HepG2 (cell line): ENCODE results near the gene NPDC1. TPM values are rescaled to one million over a fixed set of nuclear protein-coding genes. Genes with fewer than 3 reads are reported as not detected.
A peak's percentile ranks its signal among the peaks of the same experiment; 100 is the strongest.

Experiments used
- DNMT3B ChIP-seq: conservative IDR thresholded peaks from 2 replicates; pipeline ENCODE4 v1.6.1; 2016; ENCODE audit warnings: missing biosample characterization, control low read depth
- EEA1 ChIP-seq: sonication (generic); formaldehyde crosslinking; IDR thresholded peaks from 2 replicates; pipeline ENCODE4 v1.5.1; 2020; ENCODE audit warnings: mild to moderate bottlenecking, missing genetic modification reagents, borderline replicate concordance
- EED ChIP-seq: sonication (generic); formaldehyde crosslinking; IDR thresholded peaks from 2 replicates; pipeline ENCODE4 v1.5.0; 2020; ENCODE audit warnings: mild to moderate bottlenecking, missing genetic modification reagents
- FOXA1 ChIP-seq, 2 experiments: fragments of 450-650 bp in 1 of 2; sonication (generic) in 1 of 2; formaldehyde crosslinking in 1 of 2; IDR thresholded peaks; 2 replicates each; pipeline versions ENCODE4 v1.4.0 to v1.6.1; 2016 to 2020; ENCODE audit warnings: missing genetic modification reagents in 1 of 2
- HNRNPLL ChIP-seq: fragments of 200-400 bp; formaldehyde crosslinking; IDR thresholded peaks from 2 replicates; pipeline ENCODE4 v1.6.1; 2017; ENCODE audit warnings: mild to moderate bottlenecking, low read depth, low read length; ENCODE audit not compliant: poor library complexity, severe bottlenecking
- JUN ChIP-seq: sonication (generic); formaldehyde crosslinking; IDR thresholded peaks from 2 replicates; pipeline ENCODE4 v1.4.0; 2020; ENCODE audit warnings: mild to moderate bottlenecking, missing genetic modification reagents
- MXD4 ChIP-seq: IDR thresholded peaks from 2 replicates; pipeline ENCODE4 v1.6.1; 2016; ENCODE audit warnings: mild to moderate bottlenecking, missing biosample characterization, missing genetic modification reagents
- SP1 ChIP-seq, 2 experiments: fragments of 450-650 bp in 1 of 2; sonication (generic) in 1 of 2; formaldehyde crosslinking in 1 of 2; IDR thresholded peaks; 2 replicates each; pipeline versions ENCODE4 v1.4.0 to v1.6.1; 2016 to 2020; ENCODE audit warnings: missing genetic modification reagents in 1 of 2
- SRY ChIP-seq: sonication (generic); formaldehyde crosslinking; IDR thresholded peaks from 2 replicates; pipeline ENCODE4 v1.8.0; 2022; ENCODE audit warnings: mild to moderate bottlenecking, missing genetic modification reagents
- ZBTB42 ChIP-seq: sonication (generic); formaldehyde crosslinking; IDR thresholded peaks from 2 replicates; pipeline ENCODE4 v1.5.0; 2020; ENCODE audit warnings: mild to moderate bottlenecking, missing genetic modification reagents
- ZC3H13 ChIP-seq: sonication (generic); formaldehyde crosslinking; IDR thresholded peaks from 2 replicates; pipeline ENCODE4 v1.8.1; 2023; ENCODE audit warnings: mild to moderate bottlenecking, missing genetic modification reagents, moderate library complexity
- ZNF230 ChIP-seq: sonication (generic); formaldehyde crosslinking; IDR thresholded peaks from 2 replicates; pipeline ENCODE4 v1.4.0; 2020; ENCODE audit warnings: mild to moderate bottlenecking, missing genetic modification reagents
- ZNF333 ChIP-seq: sonication (generic); formaldehyde crosslinking; IDR thresholded peaks from 2 replicates; pipeline ENCODE4 v1.4.0; 2020; ENCODE audit warnings: mild to moderate bottlenecking, missing genetic modification reagents, borderline replicate concordance
- ZNF33A ChIP-seq: sonication (generic); formaldehyde crosslinking; IDR thresholded peaks from 2 replicates; pipeline ENCODE4 v1.5.1; 2020; ENCODE audit warnings: missing genetic modification reagents, mild to moderate bottlenecking, moderate library complexity, borderline replicate concordance
- ZNF383 ChIP-seq: sonication (generic); formaldehyde crosslinking; IDR thresholded peaks from 2 replicates; pipeline ENCODE4 v1.4.0; 2020; ENCODE audit warnings: missing genetic modification reagents, mild to moderate bottlenecking, borderline replicate concordance
- polyA plus RNA-seq, 8 experiments: library from polyadenylated mRNA; depleted of rRNA in 3 of 8; stranded (reverse) in 7 of 8; unstranded in 1 of 8; fragments of >200 nt; fragmentation: Illumina TruSeq in 4 of 8; extraction: Trizol in 4 of 8; gene quantifications; 2 replicates each; pipeline versions ENCODE4 v1.2.1 to v1.2.3, GENCODE V29; 2011 to 2016; ENCODE audit warnings: low read depth in 4 of 8, missing spikeins in 1 of 8, mixed read lengths in 1 of 8; ENCODE audit not compliant: insufficient read depth in 1 of 8
- total RNA-seq, 5 experiments: library from RNA; depleted of rRNA; stranded (reverse); fragments of >200 nt; fragmentation: Illumina TruSeq; extraction: Trizol; gene quantifications; 2 replicates each; pipeline ENCODE4 v1.2.3, GENCODE V29; 2016; ENCODE audit warnings: low read depth in 1 of 5
- TF ChIP-seq, protein P1 (sequence below): sonication (generic); formaldehyde crosslinking; IDR thresholded peaks from 2 replicates; pipeline ENCODE4 v1.4.0; 2020; ENCODE audit warnings: mild to moderate bottlenecking, missing genetic modification reagents
- TF ChIP-seq, protein P2 (sequence below): IDR thresholded peaks from 2 replicates; pipeline ENCODE4 v1.6.1; 2016; ENCODE audit warnings: control low read depth
- TF ChIP-seq, protein P3 (sequence below), 2 experiments: sonication (generic) in 1 of 2; formaldehyde crosslinking in 1 of 2; IDR thresholded peaks; 2 replicates each; pipeline versions ENCODE4 v1.4.0 to v1.6.1; 2016 to 2020; ENCODE audit warnings: borderline replicate concordance in 1 of 2, low read depth in 1 of 2, mild to moderate bottlenecking in 1 of 2, missing genetic modification reagents in 1 of 2
- TF ChIP-seq, protein P4 (sequence below): IDR thresholded peaks from 2 replicates; pipeline ENCODE4 v1.6.1; 2016; ENCODE audit warnings: missing compliant biosample characterization, missing genetic modification reagents, borderline replicate concordance

NPDC1 gene
- total and polyA plus RNA-seq, 2 of the 13 experiments (the other 11 are each of a cell fraction or from before 2014, with no cell fraction given): 0.84 to 5.4 TPM

DNA sequence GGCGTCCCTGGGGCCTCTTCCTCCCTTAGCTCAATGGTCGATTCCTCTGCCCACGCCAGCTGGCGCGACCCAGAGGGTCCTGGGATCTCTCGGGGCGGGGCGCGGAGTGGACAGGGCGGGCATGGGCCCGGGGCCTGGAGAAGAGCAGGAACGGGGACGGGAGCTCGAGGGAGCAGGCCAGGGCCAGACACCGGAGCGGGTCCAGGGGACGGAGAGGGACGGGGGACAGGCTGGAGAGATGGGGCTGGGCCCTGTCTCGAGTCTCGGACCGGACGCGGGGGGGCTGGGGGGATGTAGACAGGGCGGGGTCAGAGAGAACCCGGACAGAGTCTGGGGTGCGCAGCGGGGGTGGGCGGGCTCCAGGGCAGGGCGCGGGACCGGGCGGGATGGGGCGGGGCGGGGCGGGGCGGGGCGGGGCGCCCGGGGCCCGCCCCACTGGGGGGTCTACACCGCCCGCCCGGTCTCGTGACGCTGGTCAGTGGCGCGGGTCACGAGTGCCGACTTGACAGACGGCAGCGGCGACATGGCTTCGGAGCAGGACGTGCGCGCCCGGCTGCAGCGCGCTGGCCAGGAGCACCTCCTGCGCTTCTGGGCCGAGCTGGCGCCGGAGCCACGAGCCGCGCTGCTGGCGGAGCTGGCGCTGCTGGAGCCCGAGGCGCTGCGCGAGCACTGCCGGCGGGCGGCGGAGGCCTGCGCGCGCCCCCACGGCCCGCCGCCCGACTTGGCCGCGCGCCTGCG is 31.2 kb upstream of the NPDC1 start, which contains the start of gene UAP1L1 (continued):
- TF ChIP-seq ZNF383 (CRISPR knock-in tag): no peak
- no peak for TF ChIP-seq ZNF333 (CRISPR knock-in tag)
- no peak for TF ChIP-seq ZNF33A (CRISPR knock-in tag)
- TF ChIP-seq, protein P1, sequence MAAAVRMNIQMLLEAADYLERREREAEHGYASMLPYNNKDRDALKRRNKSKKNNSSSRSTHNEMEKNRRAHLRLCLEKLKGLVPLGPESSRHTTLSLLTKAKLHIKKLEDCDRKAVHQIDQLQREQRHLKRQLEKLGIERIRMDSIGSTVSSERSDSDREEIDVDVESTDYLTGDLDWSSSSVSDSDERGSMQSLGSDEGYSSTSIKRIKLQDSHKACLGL (CRISPR knock-in tag): peak; percentile 46
- TF ChIP-seq, protein P2, sequence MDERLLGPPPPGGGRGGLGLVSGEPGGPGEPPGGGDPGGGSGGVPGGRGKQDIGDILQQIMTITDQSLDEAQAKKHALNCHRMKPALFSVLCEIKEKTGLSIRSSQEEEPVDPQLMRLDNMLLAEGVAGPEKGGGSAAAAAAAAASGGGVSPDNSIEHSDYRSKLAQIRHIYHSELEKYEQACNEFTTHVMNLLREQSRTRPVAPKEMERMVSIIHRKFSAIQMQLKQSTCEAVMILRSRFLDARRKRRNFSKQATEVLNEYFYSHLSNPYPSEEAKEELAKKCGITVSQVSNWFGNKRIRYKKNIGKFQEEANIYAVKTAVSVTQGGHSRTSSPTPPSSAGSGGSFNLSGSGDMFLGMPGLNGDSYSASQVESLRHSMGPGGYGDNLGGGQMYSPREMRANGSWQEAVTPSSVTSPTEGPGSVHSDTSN (CRISPR knock-in tag): no peak
- TF ChIP-seq, protein P3, sequence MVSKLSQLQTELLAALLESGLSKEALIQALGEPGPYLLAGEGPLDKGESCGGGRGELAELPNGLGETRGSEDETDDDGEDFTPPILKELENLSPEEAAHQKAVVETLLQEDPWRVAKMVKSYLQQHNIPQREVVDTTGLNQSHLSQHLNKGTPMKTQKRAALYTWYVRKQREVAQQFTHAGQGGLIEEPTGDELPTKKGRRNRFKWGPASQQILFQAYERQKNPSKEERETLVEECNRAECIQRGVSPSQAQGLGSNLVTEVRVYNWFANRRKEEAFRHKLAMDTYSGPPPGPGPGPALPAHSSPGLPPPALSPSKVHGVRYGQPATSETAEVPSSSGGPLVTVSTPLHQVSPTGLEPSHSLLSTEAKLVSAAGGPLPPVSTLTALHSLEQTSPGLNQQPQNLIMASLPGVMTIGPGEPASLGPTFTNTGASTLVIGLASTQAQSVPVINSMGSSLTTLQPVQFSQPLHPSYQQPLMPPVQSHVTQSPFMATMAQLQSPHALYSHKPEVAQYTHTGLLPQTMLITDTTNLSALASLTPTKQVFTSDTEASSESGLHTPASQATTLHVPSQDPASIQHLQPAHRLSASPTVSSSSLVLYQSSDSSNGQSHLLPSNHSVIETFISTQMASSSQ (IDR thresholded peaks at IDR 0.05; ENCODE audit: low read depth): no peak
- TF ChIP-seq, protein P3 (CRISPR knock-in tag; IDR thresholded peaks at IDR 0.05; ENCODE audit: borderline replicate concordance): peak; percentile 37; the same call in 1 of the 2 replicates
- TF ChIP-seq HNRNPLL: peak; percentile 95
- TF ChIP-seq SP1 (IDR thresholded peaks at IDR 0.05): no peak
- peak; percentile 24; the same call in 1 of the 2 replicates for TF ChIP-seq SP1 (CRISPR knock-in tag; IDR thresholded peaks at IDR 0.05)
- TF ChIP-seq EED: 0 out of 2 replicates have a peak, but pooled peaks have one; percentile 10
- 0 out of 2 replicates have a peak, but pooled peaks have one; percentile 26 for TF ChIP-seq SRY (CRISPR knock-in tag)
- TF ChIP-seq, protein P4, sequence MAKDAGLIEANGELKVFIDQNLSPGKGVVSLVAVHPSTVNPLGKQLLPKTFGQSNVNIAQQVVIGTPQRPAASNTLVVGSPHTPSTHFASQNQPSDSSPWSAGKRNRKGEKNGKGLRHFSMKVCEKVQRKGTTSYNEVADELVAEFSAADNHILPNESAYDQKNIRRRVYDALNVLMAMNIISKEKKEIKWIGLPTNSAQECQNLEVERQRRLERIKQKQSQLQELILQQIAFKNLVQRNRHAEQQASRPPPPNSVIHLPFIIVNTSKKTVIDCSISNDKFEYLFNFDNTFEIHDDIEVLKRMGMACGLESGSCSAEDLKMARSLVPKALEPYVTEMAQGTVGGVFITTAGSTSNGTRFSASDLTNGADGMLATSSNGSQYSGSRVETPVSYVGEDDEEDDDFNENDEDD (CRISPR knock-in tag): peak; percentile 31; the same call in 1 of the 2 replicates
- peak; percentile 57; the same call in 1 of the 2 replicates for TF ChIP-seq ZC3H13 (CRISPR knock-in tag)
- 0 out of 2 replicates have a peak, but pooled peaks have one; percentile 18 for TF ChIP-seq MXD4 (CRISPR knock-in tag)
- no peak for TF ChIP-seq JUN (CRISPR knock-in tag)
- TF ChIP-seq FOXA1 (IDR thresholded peaks at IDR 0.05): no peak
- no peak for TF ChIP-seq FOXA1 (CRISPR knock-in tag; IDR thresholded peaks at IDR 0.05)
- no peak for TF ChIP-seq EEA1 (CRISPR knock-in tag)
- TF ChIP-seq ZNF230: no peak
- TF ChIP-seq ZBTB42: 0 out of 2 replicates have a peak, but pooled peaks have one; percentile 51
- no peak for TF ChIP-seq DNMT3B
